H7 (cell line): ENCODE measurements around the gene RBKS. TPM values are rescaled to one million over a fixed set of nuclear protein-coding genes. Genes with fewer than 3 reads are reported as not detected.

Experiments
- DNase-seq: peaks from one replicate; pipeline ENCODE4 v3.0.0; 2012
- H3K27me3 ChIP-seq: 2 replicates; pipeline ENCODE4 v1.6.0; 2011; ENCODE audit warnings: mild to moderate bottlenecking, low read length; ENCODE audit not compliant: control insufficient read depth, insufficient read depth
- H3K36me3 ChIP-seq: replicated peaks from 2 replicates; pipeline ENCODE4 v1.5.1; 2011; ENCODE audit warnings: low read length; ENCODE audit not compliant: control insufficient read depth, insufficient read depth
- H3K4me3 ChIP-seq: 2 replicates; pipeline ENCODE4 v1.5.1; 2011; ENCODE audit warnings: low read depth, mild to moderate bottlenecking, control low read depth, low read length, moderate library complexity; ENCODE audit not compliant: insufficient read depth
- total RNA-seq: library from RNA; depleted of rRNA; stranded (reverse); fragments of >200 nt; shearing (Covaris generic); gene quantifications from 2 replicates; pipeline ENCODE4 v1.2.3, GENCODE V29; 2014

The RBKS gene
- total RNA-seq, 1 experiment from 2014 or later, result 1.7 TPM

GRCh38 chr2:27798486-27798885 lies 91.7 kb downstream of the RBKS start:
- H3K27me3 ChIP-seq, result no peaks in the 10 kb centered on the region
- no peak for DNase-seq
- no peaks in the 10 kb centered on the region for H3K36me3 ChIP-seq
- H3K4me3 ChIP-seq, result no peak overlapping the region

DNA sequence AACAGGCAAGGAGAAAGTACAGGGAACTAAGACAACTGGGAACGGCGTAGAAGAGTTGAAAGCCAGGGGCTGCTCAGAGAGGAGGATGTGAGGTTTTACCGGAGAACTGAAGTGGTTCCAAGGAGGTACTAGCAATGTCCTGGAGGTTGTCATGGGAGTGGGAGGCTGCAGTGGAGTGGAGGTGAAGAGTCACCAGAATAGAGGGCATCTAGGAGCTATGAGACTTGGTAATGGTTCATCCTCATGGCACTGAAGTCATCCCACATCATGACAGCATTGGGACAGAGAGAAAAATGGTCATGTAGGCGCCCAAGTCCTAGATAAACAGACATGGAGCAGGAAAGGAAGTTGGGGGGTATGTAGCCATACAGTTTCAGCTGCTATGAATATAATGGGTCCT lies 92.3 kb downstream of the RBKS start:
- H3K4me3 ChIP-seq, result no peak overlapping the region
- DNase-seq, result no peak
- H3K36me3 ChIP-seq, result no peaks in the 10 kb centered on the region
- H3K27me3 ChIP-seq, result no peaks in the 10 kb centered on the region

DNA sequence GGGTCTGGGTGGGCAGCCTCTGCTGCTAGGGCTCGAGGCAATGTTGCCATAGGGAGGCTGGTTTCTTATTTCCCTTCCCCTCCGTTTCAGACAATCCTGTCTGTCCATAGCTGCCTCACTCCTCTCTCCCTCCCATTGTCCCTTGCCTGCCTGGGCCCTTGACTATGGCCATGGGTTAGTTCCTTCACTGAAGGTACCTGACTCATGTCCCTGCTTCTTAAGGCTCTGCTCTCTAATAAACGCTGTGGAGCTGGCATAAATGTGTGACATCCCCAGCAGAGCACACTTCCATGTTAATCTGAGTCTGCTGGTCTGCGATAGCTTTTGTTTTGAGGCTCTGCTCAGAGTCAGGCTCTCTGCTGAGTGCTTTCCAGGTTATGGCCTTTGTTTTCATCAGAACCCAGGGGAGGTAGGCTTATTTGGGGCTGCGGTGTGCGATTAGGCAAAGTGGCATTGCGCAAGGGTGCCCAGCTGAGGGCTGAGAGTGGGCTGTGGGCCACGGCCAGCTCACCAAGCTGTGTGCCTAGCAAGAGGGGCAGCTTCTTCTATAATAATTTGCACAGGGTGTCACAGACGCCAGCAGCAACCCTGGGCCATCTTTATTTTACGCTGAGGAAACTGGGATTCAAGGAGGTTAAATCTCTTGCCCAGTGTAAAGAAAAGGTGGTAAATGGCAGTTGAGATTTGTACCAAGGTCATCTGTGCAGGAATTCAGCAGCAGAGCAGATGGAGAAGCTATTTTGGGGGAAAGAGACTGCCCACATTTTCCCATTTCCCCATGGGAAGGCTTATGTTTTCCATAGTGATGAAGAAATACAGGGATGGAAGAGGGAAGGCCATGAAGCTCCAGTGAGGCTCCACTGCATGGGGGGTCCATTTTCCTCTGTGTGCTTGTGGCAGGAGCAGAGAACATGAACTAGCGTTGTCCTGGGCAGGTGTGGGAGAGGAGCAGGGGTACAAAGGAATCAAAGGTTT lies 93.1 kb downstream of the RBKS start:
- Histone ChIP-seq H3K27me3 (no peaks in the 10 kb centered on the region), H3K4me3 (no peak overlapping the region), H3K36me3 (no peaks in the 10 kb centered on the region)
- DNase-seq, result no peak

GRCh38 chr2:27795868-27796277 lies 94.3 kb downstream of the RBKS start:
- no peak overlapping the region for H3K4me3 ChIP-seq
- H3K27me3 ChIP-seq, result no peaks in the 10 kb centered on the region
- no peak for DNase-seq
- no peaks in the 10 kb centered on the region for H3K36me3 ChIP-seq

DNA sequence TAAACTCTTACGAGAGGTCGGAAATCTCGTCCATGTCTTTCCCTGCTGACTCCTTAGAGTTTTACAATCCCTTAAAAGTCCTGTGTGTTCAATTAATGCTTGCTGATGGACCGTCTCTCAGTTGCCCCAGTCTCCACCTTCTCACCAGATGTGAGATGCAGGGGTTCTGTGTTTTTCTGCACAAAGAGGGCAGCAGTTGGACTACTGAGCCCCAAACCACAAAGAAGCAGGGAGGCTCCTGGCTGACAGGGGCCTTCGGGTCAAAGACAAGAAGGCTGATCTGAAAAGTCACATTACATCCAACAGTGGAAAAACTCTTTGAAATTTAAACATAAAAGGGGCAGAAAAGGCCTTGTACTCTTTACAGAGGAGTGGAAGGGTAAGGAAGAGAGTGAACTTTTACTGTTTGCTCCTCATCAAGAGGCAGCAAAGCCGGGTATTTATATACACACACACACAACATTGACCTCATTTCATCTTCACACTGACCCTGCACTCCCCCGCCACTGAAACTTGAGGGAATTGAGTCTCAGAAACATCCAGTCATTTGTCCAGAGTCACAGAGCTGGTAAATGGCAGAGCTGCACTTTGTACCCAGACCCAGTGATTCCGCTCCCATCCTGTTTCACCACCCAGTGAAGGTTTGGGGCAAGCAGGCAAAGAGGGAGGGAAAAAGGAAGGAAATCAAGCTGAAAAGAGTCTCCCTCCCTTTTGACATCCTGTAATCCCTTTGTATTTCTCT lies 94.9 kb downstream of the RBKS start:
- Histone ChIP-seq H3K4me3 (no peak overlapping the region), H3K27me3 (no peaks in the 10 kb centered on the region), H3K36me3 (no peaks in the 10 kb centered on the region)
- no peak for DNase-seq

DNA sequence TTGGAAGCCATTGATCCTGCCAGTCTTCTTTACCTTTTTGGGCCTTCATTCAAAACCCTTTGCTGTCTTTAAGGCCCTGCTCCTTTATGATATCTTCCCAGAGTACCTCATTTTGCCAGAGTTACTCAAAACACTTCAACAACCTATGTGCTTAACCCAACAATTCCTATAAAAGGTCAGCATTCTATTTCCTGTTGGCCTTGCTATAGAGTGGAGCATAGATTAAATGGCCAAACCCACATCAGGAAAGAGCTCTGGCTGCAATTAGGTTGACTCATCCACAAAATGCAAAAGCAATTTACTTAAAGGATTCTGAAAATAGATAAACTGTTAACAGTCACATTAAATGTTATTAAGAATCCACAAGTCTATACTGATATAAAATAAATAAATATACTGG lies 97.4 kb downstream of the RBKS start:
- H3K36me3 ChIP-seq, result no peaks in the 10 kb centered on the region
- H3K27me3 ChIP-seq, result no peaks in the 10 kb centered on the region
- DNase-seq, result no peak
- H3K4me3 ChIP-seq, result no peak overlapping the region

GRCh38 chr2:27790796-27791195 lies 99.4 kb downstream of the RBKS start:
- DNase-seq, result no peak
- H3K27me3 ChIP-seq, result no peaks in the 10 kb centered on the region
- H3K4me3 ChIP-seq, result no peak overlapping the region
- no peaks in the 10 kb centered on the region for H3K36me3 ChIP-seq

DNA sequence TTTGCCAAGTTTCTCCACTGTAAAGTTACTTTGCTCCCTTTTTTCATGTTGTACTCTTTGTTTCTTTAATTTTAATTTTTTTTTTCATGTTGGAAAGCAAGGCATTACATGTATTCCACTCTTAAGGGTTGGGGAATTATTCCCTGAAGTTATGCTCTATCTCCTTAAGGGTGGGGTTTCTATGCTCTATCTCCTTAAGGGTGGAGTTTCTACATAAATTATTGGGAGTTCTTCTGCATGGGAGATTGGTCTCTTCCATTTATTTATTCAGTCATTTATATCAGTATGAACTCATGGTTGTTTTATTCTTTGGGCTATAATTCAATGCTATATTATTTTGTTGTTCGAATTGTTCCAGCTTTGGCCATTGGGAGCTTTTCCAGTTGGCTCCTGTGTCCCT lies 107.5 kb downstream of the RBKS start:
- Histone ChIP-seq H3K4me3 (no peak overlapping the region), H3K36me3 (no peaks in the 10 kb centered on the region), H3K27me3 (no peaks in the 10 kb centered on the region)
- no peak for DNase-seq

DNA sequence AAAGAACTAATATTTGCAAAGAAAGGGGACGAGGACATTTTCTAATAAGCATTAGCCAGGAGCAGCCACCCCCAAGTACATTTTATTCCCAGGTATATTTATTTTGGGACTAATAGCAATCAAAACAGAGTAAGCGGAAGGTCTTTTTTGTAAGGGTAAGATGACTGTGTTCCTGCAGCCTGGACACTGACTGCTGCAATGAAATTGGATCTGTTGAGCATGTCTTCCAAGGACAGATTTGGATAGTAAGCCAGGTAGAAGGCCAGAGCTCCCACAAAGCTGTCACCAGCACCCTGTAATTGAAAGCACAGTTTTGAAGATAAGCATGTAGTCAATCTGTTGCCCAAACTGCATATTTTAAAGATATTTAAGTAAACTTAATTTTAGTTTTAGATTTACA lies 108.7 kb downstream of the RBKS start:
- no peaks in the 10 kb centered on the region for H3K27me3 ChIP-seq
- H3K4me3 ChIP-seq, result no peak overlapping the region
- DNase-seq, result no peak
- no peaks in the 10 kb centered on the region for H3K36me3 ChIP-seq

- H3K36me3 ChIP-seq, result no peaks in the 10 kb centered on the region
- DNase-seq, result no peak
- no peak overlapping the region for H3K4me3 ChIP-seq
- no peaks in the 10 kb centered on the region for H3K27me3 ChIP-seq
These were observed 110.7 kb downstream of the RBKS start for GRCh38 chr2:27779417-27780055.

DNA sequence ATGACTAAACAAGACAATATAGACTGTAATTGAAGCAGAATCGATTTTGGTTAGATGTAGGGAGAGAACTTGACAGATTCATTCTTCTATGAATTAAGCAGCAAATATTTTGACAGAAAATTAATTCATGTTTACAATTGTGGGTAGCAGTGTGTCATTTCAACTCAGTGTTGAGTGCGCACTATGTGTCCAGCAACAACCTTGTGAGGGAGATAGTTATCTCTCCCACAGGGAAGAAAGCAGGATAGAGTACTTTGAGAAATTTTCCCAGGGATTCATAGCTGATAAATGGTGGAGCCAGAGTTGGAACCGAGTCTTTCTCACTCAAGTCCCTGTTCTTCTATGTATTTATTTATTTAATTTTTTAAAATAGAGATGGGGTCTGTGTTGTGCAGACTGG lies 113.5 kb downstream of the RBKS start:
- Histone ChIP-seq H3K36me3 (no peaks in the 10 kb centered on the region; the same call in 1 of the 2 replicates), H3K4me3 (no peak overlapping the region), H3K27me3 (no peaks in the 10 kb centered on the region)
- no peak for DNase-seq

DNA sequence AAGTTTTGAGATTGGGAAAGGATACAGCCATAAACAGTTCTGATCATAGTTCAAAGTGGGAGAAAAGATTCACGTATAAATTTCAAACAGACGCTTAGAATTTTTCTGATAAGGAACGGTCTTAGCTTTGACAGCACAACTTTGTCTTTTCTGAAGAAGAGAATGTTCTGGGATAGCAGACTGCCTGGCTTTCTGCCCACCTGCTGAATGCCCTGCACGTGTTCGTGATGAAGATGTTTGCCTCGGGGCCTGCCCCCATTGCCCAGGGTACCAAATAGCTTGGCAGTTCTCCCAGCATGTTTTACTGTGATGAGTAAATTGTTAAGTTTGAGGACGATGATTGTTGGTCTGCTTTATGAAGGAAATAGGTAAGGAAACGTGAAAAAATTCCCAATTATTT lies 114.1 kb downstream of the RBKS start:
- no peak overlapping the region for H3K4me3 ChIP-seq
- no peak for DNase-seq
- H3K36me3 ChIP-seq, result no peaks in the 10 kb centered on the region; the same call in 1 of the 2 replicates
- H3K27me3 ChIP-seq, result no peaks in the 10 kb centered on the region

DNA sequence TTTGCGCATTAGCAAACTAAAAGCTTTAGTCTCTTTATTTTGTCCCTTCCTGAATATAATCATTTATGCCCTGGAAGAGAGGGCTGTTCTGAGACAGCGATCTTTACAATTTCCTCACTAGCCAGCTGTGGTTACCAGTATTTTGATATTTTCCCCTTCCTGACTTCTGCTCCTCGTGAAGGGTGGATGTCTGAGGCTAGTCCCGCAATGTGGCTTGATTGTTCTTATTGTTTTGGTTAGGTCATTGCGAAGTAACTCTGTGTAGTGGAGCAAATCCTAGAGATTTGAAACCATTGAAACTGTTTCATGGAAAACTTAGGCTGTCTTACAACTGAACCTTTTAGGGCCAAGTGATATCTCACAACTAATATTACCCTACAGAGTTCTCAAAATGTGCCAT lies 116.2 kb downstream of the RBKS start:
- H3K36me3 ChIP-seq, result no peaks in the 10 kb centered on the region; the same call in 1 of the 2 replicates
- no peak overlapping the region for H3K4me3 ChIP-seq
- DNase-seq, result no peak
- H3K27me3 ChIP-seq, result no peaks in the 10 kb centered on the region

DNA sequence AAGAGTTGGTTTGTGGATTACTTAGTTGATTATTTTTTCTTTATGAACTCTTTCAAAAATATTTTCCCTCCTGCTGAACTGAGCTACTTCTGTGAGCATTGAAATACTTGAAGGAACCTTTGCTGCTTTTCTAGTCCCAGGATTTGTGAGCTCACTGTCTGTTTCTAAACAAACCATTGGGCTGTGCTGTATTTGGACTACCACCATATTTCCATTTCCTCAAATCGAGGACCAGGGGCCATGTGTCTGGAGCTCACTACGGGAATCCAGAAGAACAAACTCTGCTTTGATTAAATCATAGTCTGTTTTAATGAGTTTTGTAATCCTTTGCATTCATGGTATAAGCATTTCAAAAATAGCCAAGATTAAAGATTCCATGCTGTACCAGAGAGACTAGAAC lies 117.4 kb downstream of the RBKS start:
- Histone ChIP-seq H3K36me3 (no peaks in the 10 kb centered on the region; the same call in 1 of the 2 replicates), H3K27me3 (no peaks in the 10 kb centered on the region; the same call in 1 of the 2 replicates), H3K4me3 (no peak overlapping the region)
- DNase-seq, result no peak
